HEK293T (cell line): ENCODE measurements around the gene PDZD2.

Experiments
- ARNT ChIP-seq: fragments of 450-650 bp; IDR thresholded peaks from 2 replicates; pipeline ENCODE4 v1.6.1; 2017; ENCODE audit warnings: mild to moderate bottlenecking
- BHLHE40 ChIP-seq: fragments of 450-650 bp; IDR thresholded peaks from 2 replicates; pipeline ENCODE4 v1.6.1; 2016; ENCODE audit warnings: mild to moderate bottlenecking, moderate library complexity, borderline replicate concordance
- FOXK2 ChIP-seq: fragments of 450-650 bp; IDR thresholded peaks from 2 replicates; pipeline ENCODE4 v1.6.1; 2016; ENCODE audit warnings: mild to moderate bottlenecking
- FOXM1 ChIP-seq: fragments of 450-650 bp; IDR thresholded peaks from 2 replicates; pipeline ENCODE4 v1.6.1; 2017; ENCODE audit warnings: mild to moderate bottlenecking, borderline replicate concordance
- NFRKB ChIP-seq: fragments of 450-650 bp; IDR thresholded peaks from 2 replicates; pipeline ENCODE4 v1.6.1; 2016; ENCODE audit warnings: mild to moderate bottlenecking, moderate library complexity
- SUZ12 ChIP-seq: fragments of 450-650 bp; IDR thresholded peaks from 2 replicates; pipeline ENCODE4 v1.6.1; 2016; ENCODE audit warnings: mild to moderate bottlenecking
- TARDBP ChIP-seq: fragments of 450-650 bp; IDR thresholded peaks from 2 replicates; pipeline ENCODE4 v1.6.1; 2016

GRCh38 chr5:31769530-31769929, 130.6 kb downstream of the PDZD2 start:
- TF ChIP-seq FOXM1 (no peak), NFRKB (no peak), FOXK2 (no peak), BHLHE40 (no peak), ARNT (no peak), TARDBP (no peak), SUZ12 (no peak)
